ENCODE data around the gene PACRG.

Gene PACRG

GRCh38 chr6:162710419-162710818, 17.4 kb upstream of the PACRG start:
- no peak for DNase-seq (ENCODE audit: low spot score)

DNA sequence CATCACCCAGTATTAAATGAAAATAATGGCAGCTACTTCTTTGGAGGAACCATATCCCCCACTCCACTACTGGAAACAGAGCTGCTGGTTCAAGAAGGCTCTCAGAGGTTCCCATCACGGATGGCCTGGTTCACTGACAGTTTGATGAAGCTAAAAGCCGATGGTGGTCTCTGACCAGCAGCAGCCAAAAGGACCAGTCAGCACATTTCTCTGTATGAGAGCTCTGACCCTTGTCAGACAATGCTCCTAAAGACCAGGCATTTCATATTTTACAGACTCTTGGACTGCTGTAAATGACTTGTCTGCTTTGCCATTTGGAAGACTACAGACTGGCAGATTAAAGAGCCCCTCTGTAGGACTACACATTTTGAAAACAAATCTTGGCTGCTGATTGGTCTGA, 16.8 kb upstream of the PACRG start:
- DNase-seq (ENCODE audit: low spot score): no peak

GRCh38 chr6:162711376-162711775, 16.4 kb upstream of the PACRG start:
- no peak for DNase-seq (ENCODE audit: low spot score)

GRCh38 chr6:162712694-162713093, 15.1 kb upstream of the PACRG start:
- no peak for DNase-seq (ENCODE audit: low spot score)

- no peak for DNase-seq (ENCODE audit: low spot score)
These were observed 13.6 kb upstream of the PACRG start for GRCh38 chr6:162713974-162714780.

GRCh38 chr6:162715601-162716000, 12.2 kb upstream of the PACRG start:
- no peak for DNase-seq (ENCODE audit: low spot score)

- no peak for DNase-seq (ENCODE audit: low spot score)
These were observed 8.2 kb upstream of the PACRG start for GRCh38 chr6:162719528-162719927.

- no peak for DNase-seq (ENCODE audit: low spot score)
These were observed 6.4 kb upstream of the PACRG start for GRCh38 chr6:162721404-162721687.

GRCh38 chr6:162722226-162722625, 5.5 kb upstream of the PACRG start:
- DNase-seq (ENCODE audit: low spot score): no peak

GRCh38 chr6:162722633-162723032, 5.1 kb upstream of the PACRG start:
- DNase-seq (ENCODE audit: low spot score): no peak

- no peak for DNase-seq (ENCODE audit: low spot score)
These were observed 840 bp upstream of the PACRG start for GRCh38 chr6:162726947-162727321.

DNA sequence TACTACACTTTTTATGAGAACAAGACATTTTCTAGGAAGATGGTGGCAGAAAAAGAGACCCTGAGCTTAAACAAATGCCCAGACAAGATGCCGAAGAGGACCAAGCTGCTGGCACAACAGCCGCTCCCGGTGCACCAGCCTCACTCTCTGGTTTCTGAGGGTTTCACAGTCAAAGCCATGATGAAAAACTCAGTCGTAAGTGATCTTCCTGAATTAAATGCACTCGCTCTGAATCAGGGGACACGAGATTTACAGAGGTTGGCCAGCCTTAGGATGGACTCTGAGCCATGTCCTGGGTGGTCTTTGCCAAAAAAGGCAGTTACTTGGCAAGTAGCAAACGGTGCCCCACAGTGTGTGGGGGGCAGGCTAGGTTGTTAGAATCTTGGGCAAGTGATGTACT, 423 bp downstream of the PACRG start:
- no peak for DNase-seq (ENCODE audit: low spot score)

DNA sequence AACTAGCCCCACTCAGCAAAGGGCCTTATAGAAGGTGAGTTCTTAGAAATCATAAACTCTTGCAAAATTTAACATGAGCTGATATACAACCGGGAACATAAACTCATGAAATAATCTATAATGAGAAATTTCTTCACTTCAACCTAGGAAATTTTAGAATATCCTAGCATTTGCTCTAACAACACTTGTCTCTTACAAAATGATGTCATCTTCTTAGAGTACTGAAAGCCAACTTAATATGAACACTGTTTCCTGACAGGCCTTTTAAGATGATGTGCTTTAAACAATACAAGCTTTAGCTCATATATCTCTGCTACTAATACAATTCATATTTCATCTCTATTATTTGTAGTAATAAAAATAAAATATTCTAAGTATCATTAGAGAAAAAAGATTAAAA, 932 bp downstream of the PACRG start:
- DNase-seq (ENCODE audit: low spot score): no peak

GRCh38 chr6:162730502-162730901, 2.7 kb downstream of the PACRG start:
- DNase-seq (ENCODE audit: low spot score): no peak

- no peak for DNase-seq (ENCODE audit: low spot score)
These were observed 5.7 kb downstream of the PACRG start for GRCh38 chr6:162733489-162733888.

- DNase-seq (ENCODE audit: low spot score): no peak
These were observed 9.2 kb downstream of the PACRG start for GRCh38 chr6:162736961-162737360.

DNA sequence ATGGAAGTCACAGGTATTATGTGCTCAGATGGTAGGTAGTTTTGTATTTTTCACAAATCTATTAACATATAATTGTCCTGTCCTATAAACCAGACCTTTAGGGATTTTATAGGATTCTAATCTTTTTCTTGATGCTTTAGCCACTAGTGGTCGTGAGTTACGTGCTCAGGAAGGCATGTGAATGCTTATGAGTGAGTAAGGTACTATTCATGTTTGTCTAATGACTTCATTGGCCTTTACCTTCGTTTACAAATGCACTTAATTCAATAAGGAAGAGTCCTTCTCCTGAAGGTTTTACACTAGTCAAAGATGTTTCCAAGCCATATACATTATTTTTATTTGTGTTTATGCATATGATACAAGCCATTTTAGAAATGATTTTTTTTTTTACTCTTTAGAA, 23.0 kb downstream of the PACRG start:
- no peak for DNase-seq (ENCODE audit: low spot score)

DNA sequence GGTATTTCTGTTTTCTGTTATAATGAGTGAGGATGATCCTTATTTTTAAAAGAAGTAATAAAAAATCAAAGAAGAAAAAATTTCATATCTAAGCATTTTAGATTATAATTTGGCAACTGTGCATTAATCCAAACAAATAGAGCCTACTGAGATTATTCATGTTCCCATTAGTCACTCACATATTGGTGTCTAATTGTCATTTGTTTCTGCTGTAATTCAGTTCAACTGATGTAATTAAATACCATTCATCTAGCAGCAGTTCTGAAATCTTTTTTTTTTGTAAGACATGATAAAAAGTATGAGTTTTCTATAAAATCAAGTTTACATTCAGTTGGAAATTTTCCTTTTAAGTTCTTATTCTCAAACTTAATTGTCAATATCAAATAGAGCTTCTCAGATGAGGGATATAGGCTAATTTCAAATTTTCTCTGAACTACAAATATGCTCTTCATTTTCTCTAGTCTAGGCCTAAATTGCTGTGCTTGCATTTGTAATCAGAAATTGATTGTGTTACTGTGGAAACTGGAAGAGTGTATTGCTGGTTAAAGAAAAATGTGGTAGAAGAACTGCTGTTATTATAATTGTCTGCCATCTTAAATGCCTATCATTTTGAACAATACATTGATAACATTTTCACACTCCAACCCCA, 23.6 kb downstream of the PACRG start:
- no peak for DNase-seq (ENCODE audit: low spot score)

DNA sequence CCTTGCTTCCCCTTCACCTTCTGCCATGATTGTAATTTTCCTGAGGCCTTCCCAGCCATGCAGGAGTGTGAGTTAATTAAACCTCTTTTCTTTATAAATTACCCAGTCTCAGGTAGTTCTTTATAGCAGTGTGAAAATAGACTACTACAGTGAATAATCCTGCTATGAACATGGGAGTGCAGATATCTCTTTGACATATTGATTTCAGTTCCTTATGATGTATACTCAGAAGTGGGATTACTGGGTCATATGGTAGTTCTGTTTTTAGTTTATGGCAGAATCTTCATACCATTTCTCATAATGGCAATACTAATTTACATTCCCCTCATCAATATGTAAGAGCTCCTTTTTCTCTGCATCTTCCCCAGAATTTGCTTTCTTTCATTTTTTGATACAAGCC, 26.0 kb downstream of the PACRG start:
- DNase-seq (ENCODE audit: low spot score): no peak

- no peak for DNase-seq (ENCODE audit: low spot score)
These were observed 42.4 kb downstream of the PACRG start for GRCh38 chr6:162770136-162770535.

GRCh38 chr6:162770955-162771354, 43.2 kb downstream of the PACRG start:
- no peak for DNase-seq (ENCODE audit: low spot score)

DNA sequence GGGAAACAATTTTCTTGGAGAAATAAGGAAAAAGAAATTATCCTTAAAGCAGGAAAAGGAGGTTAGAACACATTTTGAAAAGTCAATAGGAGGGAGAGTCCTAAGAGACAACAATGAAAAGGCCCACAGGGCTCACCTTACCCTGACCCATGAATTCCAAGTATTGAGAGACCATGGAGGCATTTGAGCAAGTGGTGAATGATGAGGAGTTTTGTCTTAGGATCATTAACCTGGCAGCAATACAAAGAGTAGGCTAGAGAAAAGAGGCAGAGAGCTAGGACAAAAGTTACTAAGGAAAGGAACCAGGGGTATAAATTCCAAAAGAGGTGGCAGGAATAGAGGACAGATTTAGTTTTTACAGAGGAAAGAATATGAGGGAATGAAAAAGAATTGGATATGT, 44.7 kb downstream of the PACRG start:
- DNase-seq (ENCODE audit: low spot score): no peak

GRCh38 chr6:162773996-162774395, 46.2 kb downstream of the PACRG start:
- DNase-seq (ENCODE audit: low spot score): no peak

DNA sequence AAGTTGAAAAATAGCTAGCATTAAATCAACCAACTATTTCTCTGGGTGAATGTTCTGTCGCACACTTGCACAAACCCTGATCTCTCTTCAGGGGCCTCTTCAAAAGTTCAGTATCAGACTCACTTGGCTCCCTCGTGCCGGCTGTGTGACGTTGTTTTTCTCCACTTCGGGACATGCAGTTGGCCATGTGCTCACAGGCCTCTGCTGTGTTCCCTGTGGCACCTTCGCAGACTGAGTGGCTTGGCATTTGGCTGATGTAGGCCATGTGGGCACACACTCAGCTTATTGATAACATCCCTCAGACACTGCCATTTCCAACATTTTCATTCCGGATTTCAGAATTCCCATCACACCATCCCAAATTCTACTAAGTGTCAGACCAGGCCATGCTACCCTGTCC, 49.3 kb downstream of the PACRG start:
- no peak for DNase-seq (ENCODE audit: low spot score)
